Left renal pelvis (tissue), 4 donors: Measurements from ENCODE around the gene SYK. TPM values are rescaled to one million over a fixed set of nuclear protein-coding genes. Genes with fewer than 3 reads are reported as not detected.

Experiments
- DNase-seq, 4 donors: peaks; one replicate each; pipeline ENCODE4 v3.0.0-alpha.2; 2013; ENCODE audit warnings: low read depth in 4 of 4, low spot score in 3 of 4
- polyA plus RNA-seq, 4 donors: library from polyadenylated mRNA; unstranded; fragments of 120-200 nt; gene quantifications; one replicate each; pipeline ENCODE4 v1.2.1, GENCODE V29; 2013; ENCODE audit not compliant: insufficient read length in 4 of 4

Gene SYK
- polyA plus RNA-seq, 4 donors: 9.1 to 29.5 (median 28.5) TPM

DNA sequence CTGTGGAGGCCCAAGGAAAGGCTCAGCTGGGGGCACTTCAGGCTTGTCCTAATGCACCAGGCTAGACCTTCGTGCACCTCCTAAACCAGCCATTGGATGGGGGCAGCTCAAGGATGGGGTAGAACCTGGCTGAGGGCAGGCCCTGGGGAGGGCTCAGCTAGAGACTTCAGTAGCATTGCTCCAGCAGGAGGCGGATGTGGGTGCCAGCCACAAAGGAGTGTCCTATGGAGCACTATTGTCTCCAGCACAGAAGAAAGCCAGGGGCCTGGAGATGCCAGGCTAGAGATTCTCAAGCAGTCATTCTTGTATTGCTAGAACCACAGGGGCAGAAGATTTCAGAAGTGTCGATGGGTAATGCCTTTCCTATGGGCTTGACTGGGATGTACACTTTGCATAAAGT lies 131.8 kb downstream of the SYK start:
- no peak for DNase-seq

DNA sequence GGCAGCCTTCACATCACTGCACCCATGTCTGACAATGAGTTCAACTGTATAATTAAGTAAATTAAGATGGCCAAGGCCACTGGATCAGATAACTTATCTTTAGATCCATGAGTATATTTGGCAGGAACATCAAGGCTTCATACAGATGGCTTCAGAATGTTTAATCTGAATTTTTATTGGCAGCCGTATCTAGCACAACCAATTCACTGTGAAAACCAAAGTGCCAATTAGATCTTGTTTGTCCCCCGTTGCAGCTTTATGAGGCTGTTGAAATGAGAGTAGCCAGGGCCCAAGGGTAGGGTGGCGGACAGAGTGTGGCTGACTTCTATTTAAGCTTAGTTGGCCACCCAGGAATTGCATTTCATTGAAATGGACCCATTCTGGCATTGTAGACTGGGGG lies 137.7 kb downstream of the SYK start:
- DNase-seq: no peak

DNA sequence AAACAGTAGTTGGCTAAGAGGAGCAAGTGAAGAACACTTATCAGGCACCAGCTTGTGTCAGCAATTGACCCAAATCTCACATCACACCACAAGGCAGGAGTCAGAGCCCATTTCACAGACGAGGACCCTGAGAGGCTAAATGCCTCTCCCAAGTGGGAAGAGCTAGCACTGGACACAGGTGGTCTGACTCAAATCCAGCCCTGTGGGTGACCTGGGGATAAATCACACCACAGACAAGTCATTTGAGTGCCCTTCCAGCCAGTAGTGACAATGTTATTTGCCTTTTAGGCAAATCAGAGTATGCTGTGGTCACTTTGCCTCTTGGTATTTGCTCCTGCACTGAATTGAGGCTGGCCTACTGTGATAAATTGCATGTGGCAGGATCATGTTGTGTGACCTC lies 138.7 kb downstream of the SYK start:
- DNase-seq: no peak

DNA sequence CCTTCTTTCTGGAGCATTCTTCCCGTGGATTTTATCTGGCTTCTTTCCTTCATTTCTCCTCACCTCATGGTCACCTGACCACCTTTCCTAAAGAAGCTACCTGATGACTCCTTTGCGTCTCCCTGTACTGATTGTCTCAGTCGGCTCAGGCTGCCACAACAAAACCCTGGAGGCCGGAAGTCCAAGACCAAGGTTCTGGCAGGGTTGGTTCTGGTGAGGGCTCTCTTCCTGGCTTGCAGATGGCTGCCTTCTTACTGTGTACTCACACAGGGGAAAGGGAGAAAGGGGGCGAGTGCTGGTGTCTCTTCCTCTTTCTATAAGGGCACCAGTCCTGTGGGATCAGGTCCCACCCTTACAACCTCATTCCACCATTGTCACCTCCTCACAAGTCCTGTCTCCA lies 140.0 kb downstream of the SYK start:
- DNase-seq: no peak

DNA sequence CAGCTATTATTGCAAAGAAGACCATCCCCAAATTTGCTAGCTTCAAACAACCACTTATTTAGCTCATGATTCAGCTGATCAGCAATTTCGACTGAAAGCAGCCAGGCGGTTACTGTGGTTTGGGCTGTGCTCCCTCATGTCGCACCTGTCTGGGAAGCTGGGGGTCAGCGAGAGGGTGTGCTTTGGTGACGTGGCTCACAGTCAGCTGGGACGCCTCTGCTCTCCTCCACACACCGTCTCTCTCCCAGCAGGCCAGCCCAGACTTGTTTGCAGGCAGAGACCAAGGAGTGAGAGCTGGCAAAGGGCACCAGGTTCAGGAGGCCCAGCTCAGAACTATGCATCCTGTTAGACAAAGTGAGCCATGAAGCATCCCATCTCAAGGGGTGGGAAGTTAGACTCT lies 140.9 kb downstream of the SYK start:
- DNase-seq: no peak

DNA sequence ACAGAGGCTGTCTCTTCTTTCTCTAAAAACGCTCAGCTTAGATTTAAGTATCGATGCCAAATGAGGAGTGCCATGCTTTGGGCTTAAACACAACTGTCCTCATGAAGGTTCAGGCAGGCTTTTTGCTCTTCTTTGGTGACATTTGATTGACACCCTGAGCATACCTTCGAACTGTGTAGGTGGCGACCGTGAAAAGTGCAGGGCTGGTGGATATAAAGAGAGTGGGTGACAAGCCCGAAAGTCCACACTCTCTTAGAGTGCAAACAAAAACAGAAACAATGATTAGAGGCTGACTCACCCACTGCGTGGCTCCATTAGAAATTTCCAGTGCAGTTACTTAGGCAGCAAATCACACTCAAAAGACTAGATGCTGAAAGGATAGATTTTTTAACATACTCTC lies 141.7 kb downstream of the SYK start:
- DNase-seq: no peak

DNA sequence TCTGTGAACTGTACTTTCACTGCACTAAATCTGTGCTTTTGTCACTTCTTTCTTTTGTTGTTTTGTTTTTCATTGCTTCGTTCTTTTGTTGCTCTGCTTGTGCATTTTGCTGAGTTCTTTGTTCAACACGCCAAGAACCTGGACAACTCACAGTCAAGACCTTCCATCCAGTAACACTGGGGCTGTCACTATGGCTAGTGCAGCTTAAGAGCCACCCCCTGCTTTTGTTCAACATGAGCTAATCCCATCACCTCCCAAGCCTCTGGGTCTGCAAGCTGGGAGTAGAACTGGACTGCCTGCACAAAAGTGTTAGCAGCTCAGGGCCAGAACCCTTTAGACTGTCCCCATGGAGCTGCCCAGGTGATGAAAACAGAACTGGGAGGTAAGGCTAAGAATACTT lies 143.7 kb downstream of the SYK start:
- DNase-seq: no peak

DNA sequence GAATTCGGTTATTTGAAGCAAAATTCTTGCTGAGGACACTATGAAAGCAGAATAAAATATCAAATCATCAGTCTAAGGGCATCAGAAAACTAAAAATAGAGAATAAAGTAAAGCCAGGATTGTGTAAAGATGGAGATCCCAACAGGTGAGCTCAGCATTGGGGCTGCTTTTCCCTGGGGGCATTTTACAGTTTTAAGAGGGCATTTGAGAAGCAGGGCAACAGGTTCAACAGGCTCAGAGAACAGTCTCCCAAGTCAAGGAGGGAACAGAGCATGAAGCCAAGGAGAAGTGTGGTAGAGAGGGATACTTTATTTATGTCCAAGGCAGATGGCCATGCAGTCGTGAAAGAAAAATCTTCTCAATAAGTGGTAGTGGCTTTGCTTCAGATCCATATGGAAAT lies 145.4 kb downstream of the SYK start:
- DNase-seq: peak in 1 of 4 donors; percentile 22

Other genes with a start within 250 kb of the SYK start
- 1 to 10 TPM in 3 of 4 donors, under 1 TPM in 1; 0.76 to 7.0 (median 5.8) TPM for gene DIRAS2, start 159.0 kb upstream of the SYK start, polyA plus RNA-seq